ENCODE results near the gene PROKR1.

- TF ChIP-seq, protein P1, sequence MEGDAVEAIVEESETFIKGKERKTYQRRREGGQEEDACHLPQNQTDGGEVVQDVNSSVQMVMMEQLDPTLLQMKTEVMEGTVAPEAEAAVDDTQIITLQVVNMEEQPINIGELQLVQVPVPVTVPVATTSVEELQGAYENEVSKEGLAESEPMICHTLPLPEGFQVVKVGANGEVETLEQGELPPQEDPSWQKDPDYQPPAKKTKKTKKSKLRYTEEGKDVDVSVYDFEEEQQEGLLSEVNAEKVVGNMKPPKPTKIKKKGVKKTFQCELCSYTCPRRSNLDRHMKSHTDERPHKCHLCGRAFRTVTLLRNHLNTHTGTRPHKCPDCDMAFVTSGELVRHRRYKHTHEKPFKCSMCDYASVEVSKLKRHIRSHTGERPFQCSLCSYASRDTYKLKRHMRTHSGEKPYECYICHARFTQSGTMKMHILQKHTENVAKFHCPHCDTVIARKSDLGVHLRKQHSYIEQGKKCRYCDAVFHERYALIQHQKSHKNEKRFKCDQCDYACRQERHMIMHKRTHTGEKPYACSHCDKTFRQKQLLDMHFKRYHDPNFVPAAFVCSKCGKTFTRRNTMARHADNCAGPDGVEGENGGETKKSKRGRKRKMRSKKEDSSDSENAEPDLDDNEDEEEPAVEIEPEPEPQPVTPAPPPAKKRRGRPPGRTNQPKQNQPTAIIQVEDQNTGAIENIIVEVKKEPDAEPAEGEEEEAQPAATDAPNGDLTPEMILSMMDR (IDR thresholded peaks at IDR 0.05): no peak
- TF ChIP-seq POLR2A (IDR thresholded peaks at IDR 0.05): no peak
Observed at GRCh38 chr2:68623820-68624219, 19.6 kb upstream of the PROKR1 start.
